T follicular helper cell (primary cell): Measurements from ENCODE around the gene S100A9.

Experiments used
- DNase-seq: peaks from one replicate; pipeline ENCODE4 v3.0.0-alpha.2; 2020; ENCODE audit warnings: low read depth

The S100A9 gene

DNA sequence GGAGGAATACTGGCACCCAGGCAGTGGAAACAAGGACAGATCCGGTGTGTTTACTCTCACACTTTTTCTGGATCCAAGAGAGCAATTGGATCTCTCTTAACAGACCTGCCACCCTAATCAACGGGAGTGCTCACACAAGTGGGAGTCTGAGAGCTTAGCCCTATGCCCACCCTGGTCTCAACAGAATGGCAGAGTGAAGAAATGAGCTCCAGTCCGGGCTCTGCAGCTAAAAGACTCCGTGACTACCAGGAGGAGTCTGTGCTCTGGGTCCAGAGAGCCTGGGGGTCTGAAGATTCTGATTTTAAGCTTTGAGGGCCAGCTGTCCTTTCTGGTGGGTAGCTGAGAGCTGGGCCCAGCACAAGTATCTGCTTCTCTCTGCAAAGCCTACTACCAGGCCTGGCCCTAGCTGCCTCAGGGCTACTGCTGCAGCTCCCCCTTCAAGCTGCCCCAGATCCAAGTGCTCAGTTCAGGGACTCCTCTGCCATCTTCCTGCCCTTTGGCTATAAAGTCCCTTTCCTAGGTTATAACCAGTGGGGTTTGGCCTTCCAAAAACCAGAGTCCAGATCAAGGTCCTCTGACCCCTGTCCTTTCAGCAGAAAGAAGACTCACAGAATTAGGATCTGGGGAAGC lies 3.9 kb downstream of the S100A9 start:
- no peak for DNase-seq

DNA sequence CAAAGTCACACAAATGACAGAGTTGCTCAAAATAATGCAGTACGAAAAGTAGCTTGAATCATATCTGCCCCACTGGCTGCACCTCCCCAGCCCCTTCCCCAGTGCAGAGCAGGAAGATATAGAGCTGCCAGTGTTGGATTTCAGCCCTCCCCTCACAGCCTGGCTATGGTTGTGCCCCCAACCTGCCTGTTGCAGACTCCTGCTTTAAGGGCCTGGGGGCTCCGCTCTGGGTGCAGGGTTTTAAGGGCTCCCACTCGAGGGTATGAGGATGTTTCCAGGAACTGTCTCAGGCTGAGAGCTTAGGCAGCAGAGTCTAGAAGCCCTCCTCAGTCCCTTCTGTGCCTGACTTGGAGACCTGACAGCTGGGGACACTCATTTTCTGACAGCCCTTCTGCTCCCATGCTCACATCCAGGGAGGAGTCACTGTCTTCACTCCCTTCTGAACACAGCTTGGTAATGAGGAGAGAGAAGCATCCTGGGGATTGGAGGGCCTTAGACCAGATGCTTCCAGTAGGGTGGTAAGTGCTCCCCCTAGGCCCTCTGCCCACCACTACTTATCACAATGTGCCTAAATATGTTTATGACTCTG lies 4.6 kb downstream of the S100A9 start:
- no peak for DNase-seq

GRCh38 chr1:153363641-153364040 lies 6.0 kb downstream of the S100A9 start:
- no peak for DNase-seq

GRCh38 chr1:153364156-153364555 lies 6.5 kb downstream of the S100A9 start:
- DNase-seq, result no peak

GRCh38 chr1:153364766-153365666 lies 7.4 kb downstream of the S100A9 start:
- DNase-seq, result no peak

DNA sequence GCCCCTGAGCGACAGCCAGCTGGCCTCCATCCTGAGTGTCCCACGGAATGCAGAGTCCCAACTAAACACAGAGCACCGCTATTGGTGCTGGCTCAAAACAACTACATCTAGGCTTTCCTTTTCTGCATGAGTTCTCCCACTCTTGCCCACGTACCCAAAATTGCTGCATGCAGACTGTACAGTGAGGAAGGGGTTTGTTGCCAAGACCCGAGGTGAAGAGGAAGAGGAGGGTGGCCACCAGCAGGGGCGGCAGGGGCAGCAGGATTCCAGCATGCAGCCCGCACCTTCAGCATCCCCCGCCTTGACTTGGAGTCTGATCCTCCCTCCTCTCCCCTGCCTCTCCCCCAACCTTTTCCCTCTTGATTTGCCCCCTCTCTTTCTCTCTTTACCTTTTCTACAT lies 8.0 kb downstream of the S100A9 start:
- DNase-seq, result no peak

- no peak for DNase-seq
Measured at GRCh38 chr1:153366261-153366660, 8.6 kb downstream of the S100A9 start.

DNA sequence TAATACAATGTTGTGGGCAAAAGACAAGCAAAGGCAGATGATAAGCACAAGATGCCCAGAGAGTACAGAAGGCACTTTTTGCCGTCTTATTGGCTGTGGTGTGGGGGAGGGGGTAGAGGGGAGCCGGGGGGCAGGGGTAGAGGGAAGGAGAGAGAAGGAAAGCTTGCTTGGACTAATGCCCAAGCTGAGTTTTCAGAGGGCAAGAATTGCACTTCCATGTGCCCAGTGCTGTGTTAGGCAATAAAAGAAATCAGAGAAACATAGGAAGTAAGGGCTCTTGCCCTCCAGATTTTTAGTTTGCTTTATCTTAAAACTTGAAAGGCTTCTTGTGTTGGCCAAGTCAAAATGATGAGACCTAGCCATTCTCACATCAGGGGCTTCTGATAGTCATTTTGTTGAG lies 9.4 kb downstream of the S100A9 start:
- no peak for DNase-seq

DNA sequence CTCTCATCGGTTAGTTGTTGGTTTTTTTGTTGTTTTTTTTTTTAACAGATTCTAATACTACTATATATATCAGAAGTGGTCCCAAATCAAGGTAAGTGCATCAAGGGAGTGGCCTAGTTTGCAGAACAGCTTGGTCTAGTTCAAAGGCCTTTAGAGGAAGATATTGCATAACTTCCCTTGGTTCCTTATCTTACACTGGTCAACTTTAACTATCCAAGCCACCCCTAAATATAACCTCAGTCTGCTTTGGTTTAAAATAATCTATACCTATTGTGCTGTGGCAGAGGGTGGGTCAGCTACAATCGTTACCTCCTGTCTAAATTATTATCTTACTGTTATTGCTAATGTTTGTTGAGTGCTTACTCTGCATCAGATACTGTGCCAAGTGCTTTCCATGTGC lies 10.8 kb downstream of the S100A9 start:
- no peak for DNase-seq

- DNase-seq, result no peak
Measured at GRCh38 chr1:153370146-153370545, 12.5 kb downstream of the S100A9 start.

DNA sequence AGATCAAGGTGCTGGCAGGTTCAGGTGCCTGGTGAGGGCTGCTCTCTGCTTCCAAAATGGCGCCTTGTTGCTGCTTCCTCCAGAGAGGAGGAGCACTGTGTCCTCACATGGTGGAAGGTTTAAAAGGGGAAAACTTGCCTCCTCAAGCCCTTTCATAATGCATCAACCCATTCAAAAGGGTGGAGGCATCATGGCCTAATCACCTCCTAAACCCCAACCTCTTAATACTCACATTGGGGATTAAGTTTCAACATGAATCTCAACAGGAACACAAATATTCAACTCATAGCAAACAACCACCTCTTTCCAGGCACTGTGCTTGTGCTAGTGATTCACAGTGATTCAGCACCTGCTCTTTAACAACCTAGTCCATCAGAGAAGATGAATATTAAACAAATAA lies 13.6 kb downstream of the S100A9 start:
- DNase-seq, result no peak

GRCh38 chr1:153372571-153372970 lies 14.9 kb downstream of the S100A9 start:
- DNase-seq, result no peak

DNA sequence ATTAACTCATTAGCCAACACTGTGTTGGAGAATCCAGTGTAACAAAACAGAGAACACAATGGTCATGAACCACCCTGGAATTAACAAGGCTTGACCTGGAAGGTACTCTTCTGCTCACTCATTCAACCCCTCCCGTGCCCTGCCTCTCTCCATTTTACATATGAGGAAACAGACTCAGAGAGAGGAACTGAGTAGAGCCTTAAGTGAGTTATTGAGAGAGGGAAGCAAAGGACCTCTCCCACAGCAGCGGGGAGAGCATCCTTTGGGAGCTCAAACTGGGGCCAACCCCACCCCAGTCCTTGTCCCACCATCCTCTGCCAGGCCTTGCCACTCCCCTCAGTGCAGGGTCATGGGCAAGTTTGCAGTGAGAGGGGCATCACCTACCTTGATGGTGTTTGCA lies 16.4 kb downstream of the S100A9 start:
- no peak for DNase-seq

DNA sequence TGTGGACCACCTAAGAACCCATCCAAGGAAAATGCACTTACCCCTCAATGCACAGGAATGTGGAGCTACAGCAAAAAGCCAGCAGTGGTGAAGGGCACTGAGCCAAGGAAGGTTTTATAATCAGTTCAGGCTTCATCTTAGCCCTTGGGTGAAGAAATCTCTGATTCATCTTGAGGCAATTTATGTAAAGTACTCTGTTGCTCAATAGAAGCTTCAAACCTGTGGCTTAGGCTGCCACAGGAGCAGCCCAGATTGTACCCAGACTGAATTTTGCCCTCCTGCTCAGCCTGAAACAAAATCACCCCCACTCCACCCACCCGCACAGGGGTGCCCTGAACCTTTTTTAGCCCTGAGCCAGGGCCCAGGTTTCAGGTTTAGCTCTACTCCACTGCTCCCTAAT lies 17.9 kb downstream of the S100A9 start, which contains the start of gene S100A12:
Gene S100A12, minus strand, starts transcription at position 111 of the 400 bp plus-strand sequence. CDS start 1,029 bp downstream, outside the sequence.
- DNase-seq, result no peak

DNA sequence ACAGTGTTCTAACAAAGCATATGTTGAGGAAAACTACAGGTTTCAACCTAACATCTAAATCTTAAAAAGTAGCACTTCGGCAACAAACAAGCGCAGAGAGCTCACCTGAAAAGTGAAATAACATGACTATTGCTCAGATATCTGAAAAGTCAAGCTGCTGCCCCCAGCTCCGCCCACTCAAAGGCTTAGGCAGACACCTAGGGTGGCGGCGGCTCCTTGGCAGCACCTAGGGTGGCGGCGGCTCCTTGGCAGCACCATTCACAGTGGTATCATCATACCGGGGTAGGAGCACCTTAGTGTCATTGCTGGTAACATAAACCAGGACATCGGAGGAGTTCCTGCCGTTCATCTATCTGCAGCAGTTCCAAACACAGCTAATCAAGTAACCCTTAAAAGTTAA lies 21.9 kb downstream of the S100A9 start:
- DNase-seq, result no peak

- no peak for DNase-seq
Measured at GRCh38 chr1:153380711-153381110, 23.1 kb downstream of the S100A9 start.

DNA sequence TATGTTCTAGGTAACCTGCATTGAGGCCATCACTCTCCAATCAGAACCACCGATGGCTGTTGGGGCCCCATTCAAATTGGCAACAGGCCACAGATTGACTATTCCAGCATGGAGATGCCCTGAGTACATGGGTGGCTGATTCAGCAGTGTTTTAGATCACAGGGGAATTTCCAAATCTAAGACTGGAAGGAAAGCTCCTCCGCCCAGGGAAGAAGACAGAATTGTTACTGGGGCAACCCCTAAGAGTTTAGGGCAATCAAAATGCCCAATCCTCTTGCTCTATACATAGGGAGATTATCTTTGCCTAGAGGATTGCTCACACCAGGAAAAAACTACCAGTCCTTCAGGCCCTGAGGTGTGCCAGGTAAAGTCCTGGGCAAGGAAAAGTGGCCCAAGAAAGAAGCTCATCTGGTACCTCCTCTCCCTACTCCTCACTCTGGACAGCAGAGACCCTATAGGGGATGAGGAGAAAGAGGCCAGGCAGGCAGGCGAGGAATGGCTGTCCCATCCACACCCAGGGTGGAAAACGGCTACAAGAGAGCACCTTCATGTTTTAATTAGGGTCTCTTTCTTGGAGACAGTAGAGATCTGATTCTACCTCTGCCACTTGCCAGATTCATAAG lies 27.4 kb downstream of the S100A9 start:
- DNase-seq, result no peak

- DNase-seq, result no peak
Measured at GRCh38 chr1:153386500-153386901, 28.8 kb downstream of the S100A9 start.

DNA sequence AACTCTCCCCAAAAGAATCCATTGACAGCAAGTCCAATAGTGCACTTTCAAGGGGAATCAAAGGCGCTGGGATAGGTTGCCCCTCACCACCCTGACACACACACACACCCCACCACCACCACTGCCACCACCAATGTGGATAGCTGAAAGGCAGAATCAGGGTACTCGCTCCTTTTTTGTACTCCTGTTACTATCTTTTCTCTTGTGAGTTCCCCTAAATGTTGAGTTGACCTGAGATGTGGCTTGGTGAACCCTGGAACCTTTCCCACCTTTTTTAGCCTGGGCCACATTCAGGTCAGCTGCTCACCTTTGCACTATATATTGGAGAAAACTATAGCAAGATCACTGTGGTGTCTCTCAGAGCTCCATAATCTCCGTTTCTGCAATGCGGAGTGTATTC lies 29.3 kb downstream of the S100A9 start:
- DNase-seq, result no peak

DNA sequence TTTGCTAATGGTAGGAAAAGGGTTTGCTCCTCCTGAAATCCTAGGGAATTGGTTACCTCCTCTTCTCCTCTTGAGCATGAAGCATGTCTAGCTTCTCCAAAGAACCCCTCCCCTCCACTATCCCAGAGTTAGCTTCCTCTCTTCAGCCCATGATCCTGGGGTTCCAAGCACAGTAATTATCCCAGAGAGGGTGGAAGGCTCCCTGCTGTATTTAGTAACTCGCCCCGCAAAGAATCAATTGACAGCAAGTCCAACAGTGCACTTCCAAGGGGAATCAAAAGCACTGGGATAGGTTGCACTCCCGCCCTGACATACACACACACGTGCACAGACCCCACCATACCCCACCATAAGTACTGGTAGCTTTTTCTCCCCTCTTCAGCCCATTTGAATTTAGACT lies 30.1 kb downstream of the S100A9 start:
- no peak for DNase-seq

- no peak for DNase-seq
Measured at GRCh38 chr1:153389401-153389800, 31.7 kb downstream of the S100A9 start.
